GM19397 (cell line): ENCODE data around the gene FBLN7.

Experiments
- ATAC-seq: cut with Tn5 transposase; IDR thresholded peaks from one replicate; pipeline ENCODE4 v1.9.1; 2021; ENCODE audit warnings: mild to moderate bottlenecking, moderate library complexity; ENCODE audit not compliant: unreplicated experiment

FBLN7 gene

GRCh38 chr2:112156152-112156986 is 18.2 kb downstream of the FBLN7 start:
- ATAC-seq, result no peak

GRCh38 chr2:112157472-112157871 is 19.3 kb downstream of the FBLN7 start:
- no peak for ATAC-seq

- no peak for ATAC-seq
These were observed 21.3 kb downstream of the FBLN7 start for GRCh38 chr2:112159454-112159921.

GRCh38 chr2:112160283-112161250 is 22.4 kb downstream of the FBLN7 start:
- no peak for ATAC-seq

DNA sequence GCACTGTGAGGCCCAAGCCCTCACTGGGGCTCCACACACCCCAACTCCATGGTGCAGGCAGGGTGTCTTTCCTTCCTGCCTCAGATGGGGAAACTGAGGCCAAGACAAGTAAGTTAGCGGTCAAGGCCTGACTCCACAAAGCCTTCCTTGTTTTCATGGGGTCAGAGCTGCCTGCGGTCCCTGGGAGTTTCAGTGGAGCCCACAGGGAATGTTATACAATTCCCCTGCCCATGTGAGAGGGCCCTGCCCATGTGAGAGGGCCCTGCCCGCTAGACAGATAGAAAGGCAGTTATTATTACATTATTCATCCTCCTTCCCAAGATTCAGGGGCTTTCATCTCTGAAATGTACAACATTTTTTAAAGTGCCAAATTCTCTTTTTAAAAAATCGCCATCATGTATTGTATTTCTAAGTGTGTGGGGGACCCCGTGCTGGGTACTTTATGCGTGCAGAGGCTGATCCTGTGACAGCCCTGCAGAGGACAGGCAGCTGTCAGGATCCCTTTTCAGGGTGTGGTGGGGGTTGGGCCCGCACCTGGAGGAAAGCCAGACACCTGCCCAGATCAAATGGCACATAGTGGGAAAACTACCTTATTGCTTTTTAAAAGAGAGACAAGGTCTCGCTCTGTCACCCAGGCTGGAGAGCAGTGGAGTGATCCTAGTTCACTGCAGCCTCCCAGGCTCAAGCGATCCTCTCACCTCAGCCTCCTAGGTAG is 23.4 kb downstream of the FBLN7 start:
- no peak for ATAC-seq

DNA sequence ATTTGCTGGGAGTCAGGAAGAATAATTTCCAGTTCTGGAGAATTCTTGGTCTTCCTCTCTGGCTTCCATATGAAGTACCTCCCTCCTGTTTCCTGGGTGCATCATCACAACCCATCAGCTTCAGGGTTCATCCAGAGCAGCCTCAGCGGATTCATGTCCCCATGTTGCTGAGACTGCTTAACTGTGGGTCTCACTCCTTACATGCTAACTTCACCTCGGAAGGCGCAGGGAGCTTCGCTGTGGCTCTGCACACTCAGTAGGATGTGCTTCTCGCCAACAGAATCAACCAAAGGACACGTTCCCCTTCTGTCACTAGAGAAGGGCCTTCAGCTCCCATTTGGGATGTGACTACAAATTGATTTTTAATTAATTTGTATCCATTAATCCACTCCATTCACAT is 24.2 kb downstream of the FBLN7 start:
- no peak for ATAC-seq

DNA sequence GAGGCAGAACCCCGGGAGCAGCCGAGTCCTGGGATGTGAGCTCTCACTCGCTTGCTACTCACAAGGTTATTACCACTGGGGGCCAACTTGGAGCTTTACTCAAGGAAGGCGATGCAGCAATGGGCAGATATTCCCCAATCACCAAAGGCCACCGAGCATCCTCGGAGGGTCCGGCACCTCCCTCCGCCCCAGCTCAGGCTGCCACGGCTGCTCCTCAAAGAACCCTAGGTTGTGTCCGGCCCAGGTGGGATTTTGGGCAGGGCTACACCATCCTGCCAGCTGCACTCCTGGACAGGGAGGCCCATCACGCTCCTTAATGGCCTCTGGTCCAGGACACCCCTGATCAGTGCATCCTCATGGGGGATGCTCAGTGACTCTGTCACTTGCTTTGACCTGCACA is 24.8 kb downstream of the FBLN7 start:
- no peak for ATAC-seq

- ATAC-seq, result no peak
These were observed 25.4 kb downstream of the FBLN7 start for GRCh38 chr2:112163541-112163981.

DNA sequence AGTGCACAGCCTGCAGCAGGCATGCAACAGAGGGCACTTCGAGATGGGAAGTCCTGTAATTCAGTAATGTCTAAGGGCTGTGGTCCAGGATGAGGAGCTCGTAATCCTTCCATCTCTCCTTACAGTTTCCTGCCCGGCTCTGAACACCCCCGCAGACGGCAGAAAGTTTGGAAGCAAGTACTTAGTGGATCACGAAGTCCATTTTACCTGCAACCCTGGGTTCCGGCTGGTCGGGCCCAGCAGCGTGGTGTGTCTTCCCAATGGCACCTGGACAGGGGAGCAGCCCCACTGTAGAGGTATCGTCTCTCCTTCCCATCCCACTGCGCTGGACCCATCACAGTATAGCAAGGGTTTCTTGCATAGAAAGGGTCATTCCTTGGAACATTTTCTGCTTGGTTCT is 26.7 kb downstream of the FBLN7 start:
- ATAC-seq, result no peak

- no peak for ATAC-seq
These were observed 27.1 kb downstream of the FBLN7 start for GRCh38 chr2:112165296-112165695.

- no peak for ATAC-seq
These were observed 28.8 kb downstream of the FBLN7 start for GRCh38 chr2:112166806-112167499.

- no peak for ATAC-seq
These were observed 30.4 kb downstream of the FBLN7 start for GRCh38 chr2:112168422-112169124.

DNA sequence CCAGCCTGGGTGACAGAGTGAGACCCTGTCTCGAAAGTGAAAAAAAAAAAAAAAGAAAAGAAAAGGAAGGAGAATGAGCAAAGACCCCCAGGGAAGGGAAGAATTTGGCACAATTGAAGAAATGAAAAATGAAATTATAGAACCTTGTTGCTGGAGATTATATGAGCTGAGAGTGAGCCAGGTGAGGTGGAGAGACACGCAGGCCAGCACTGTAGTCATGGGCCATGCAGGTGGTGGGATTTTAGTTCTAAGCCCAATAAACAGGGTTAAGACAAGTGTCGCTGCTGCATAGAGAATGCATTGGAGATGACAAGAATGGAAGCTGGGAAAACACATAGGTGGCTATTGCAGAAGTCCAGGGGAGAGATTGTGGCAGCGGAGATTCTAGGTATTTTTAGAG is 32.3 kb downstream of the FBLN7 start:
- no peak for ATAC-seq

GRCh38 chr2:112173646-112174319 is 35.6 kb downstream of the FBLN7 start:
- ATAC-seq, result no peak

DNA sequence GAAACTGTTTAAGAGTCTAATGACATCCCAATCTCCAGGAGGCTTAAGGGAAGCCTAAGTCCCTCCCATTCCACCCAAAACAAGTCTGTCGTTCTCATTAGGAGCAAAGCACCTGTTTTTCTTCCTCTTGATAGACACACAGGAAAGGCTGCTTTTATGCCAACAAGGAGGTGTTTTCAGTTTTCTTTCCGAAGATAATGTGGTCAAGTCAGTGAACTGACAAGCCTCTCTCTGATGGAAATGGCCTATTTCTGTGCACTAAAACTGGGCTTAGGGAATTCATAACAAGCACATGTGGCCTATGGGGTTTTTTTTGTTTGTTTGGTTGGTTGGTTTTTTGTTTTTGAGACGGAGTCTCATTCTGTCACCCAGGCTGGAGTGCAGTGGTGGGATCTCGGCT is 36.2 kb downstream of the FBLN7 start:
- no peak for ATAC-seq

DNA sequence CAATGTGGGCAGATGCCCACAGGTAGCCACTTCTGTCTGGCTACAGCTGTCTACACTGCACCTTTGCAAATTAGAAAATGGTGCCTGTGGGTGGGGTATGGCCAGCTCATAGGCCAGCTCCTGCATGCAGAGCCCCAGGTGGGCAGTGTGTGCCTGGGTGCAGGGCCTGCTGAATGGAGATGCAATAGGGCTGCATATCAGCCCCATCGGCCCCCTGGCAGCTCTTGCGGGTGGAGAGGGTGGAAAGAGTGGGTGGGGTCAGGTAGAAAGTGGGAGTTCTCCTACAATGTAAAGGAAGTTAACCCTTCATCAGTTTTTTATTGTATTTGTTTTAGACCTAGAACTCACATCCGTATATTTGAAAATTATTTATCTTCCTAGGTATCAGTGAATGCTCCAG is 37.1 kb downstream of the FBLN7 start:
- no peak for ATAC-seq

- ATAC-seq, result no peak
These were observed 37.9 kb downstream of the FBLN7 start for GRCh38 chr2:112175958-112176573.

- ATAC-seq, result no peak
These were observed 43.5 kb downstream of the FBLN7 start for GRCh38 chr2:112181571-112182290.
